IPS DF 6.9 (cell line): ENCODE measurements around the gene SLC49A4.

Source experiments
- DNase-seq: peaks from one replicate; pipeline ENCODE4 v3.0.0-alpha.2; 2013; ENCODE audit warnings: low read depth, low spot score
- H3K27ac ChIP-seq: one replicate; pipeline ENCODE4 v1.5.1; 2013; ENCODE audit warnings: low read length, control low read depth
- H3K27me3 ChIP-seq: 2 replicates; pipeline ENCODE4 v1.6.1; 2013; ENCODE audit warnings: mild to moderate bottlenecking, low read length; ENCODE audit not compliant: control insufficient read depth, insufficient read depth
- H3K36me3 ChIP-seq: 2 replicates; pipeline ENCODE4 v1.6.1; 2013; ENCODE audit warnings: low read length; ENCODE audit not compliant: control insufficient read depth, insufficient read depth
- H3K4me1 ChIP-seq: 2 replicates; pipeline ENCODE4 v1.6.1; 2013; ENCODE audit warnings: low read length; ENCODE audit not compliant: control insufficient read depth, insufficient read depth
- H3K4me3 ChIP-seq: 2 replicates; pipeline ENCODE4 v1.5.1; 2013; ENCODE audit warnings: mild to moderate bottlenecking, low read length
- H3K9me3 ChIP-seq: 2 replicates; pipeline ENCODE4 v1.6.1; 2013; ENCODE audit warnings: low read length, inconsistent platforms; ENCODE audit not compliant: control insufficient read depth, insufficient read depth
- WGBS: extraction: QIAGEN DNeasy Blood & Tissue Kit; methylation state at CpG from one replicate; pipeline ENCODE4 v1.1.7; 2013; ENCODE audit warnings: mixed read lengths, missing lambda C conversion rate; ENCODE audit not compliant: insufficient read length, insufficient coverage; 5-methylcytosine and 5-hydroxymethylcytosine counted together

SLC49A4 gene

GRCh38 chr3:122802323-122802722, 7.5 kb downstream of the SLC49A4 start:
- H3K36me3 ChIP-seq, result no peaks in the 10 kb centered on the region
- no peaks in the 10 kb centered on the region for H3K4me1 ChIP-seq
- no peak overlapping the region for H3K27ac ChIP-seq
- no peaks in the 10 kb centered on the region for H3K27me3 ChIP-seq
- DNase-seq, result no peak
- no CpG with 5 or more reads among the region's 1 CpG for WGBS
- no peaks in the 10 kb centered on the region for H3K9me3 ChIP-seq
- H3K4me3 ChIP-seq, result no peak overlapping the region

DNA sequence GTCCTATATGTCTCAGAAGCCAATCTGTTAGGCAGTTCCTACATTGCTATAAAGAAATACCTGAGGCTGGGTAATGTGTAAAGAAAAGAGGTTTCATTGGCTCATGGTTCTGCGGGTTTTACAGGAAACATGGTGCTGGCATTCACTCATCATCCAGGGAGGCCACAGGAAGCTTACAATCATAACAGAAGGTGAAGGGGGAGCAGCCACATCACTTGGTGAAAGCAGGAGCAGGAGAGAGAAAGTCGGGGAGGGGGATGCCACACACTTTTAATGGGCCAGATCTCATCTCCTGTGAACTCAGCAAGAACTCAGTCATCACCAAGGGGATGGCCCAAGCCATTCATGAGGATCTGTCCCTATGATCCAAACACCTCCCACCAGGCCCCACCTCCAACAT, 9.1 kb downstream of the SLC49A4 start:
- H3K4me1 ChIP-seq, result no peaks in the 10 kb centered on the region
- DNase-seq, result no peak
- no CpG with 5 or more reads among the region's 2 CpGs for WGBS

DNA sequence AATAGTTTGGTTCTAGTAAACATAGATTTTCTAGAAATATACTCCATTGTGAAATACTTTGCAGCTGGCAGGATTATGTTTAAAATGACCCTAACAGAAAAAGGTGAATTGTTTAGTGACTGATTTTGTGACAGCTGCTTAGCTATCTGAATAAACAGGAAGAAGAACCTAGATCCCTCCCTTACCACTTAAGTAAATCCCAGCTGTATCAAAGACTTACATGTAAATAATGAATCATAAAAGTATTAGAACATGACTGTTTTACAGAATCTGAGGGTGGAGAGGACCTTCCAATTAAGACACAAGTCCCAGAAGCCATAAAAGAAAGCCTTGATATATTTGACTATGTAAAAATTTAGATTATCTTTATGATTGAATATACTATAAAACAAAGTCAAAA, 15.9 kb downstream of the SLC49A4 start:
- Histone ChIP-seq H3K9me3 (no peaks in the 10 kb centered on the region), H3K4me1 (no peaks in the 10 kb centered on the region), H3K27ac (no peak overlapping the region), H3K36me3 (no peaks in the 10 kb centered on the region), H3K27me3 (no peaks in the 10 kb centered on the region), H3K4me3 (no peak overlapping the region)
- no peak for DNase-seq

More for the DNA sequence above, 9.1 kb downstream of the SLC49A4 start:
- no peaks in the 10 kb centered on the region for H3K27me3 ChIP-seq
- H3K27ac ChIP-seq, result no peak overlapping the region
- no peaks in the 10 kb centered on the region for H3K9me3 ChIP-seq
- no peaks in the 10 kb centered on the region for H3K36me3 ChIP-seq
- H3K4me3 ChIP-seq, result no peak overlapping the region

GRCh38 chr3:122816587-122816986, 21.7 kb downstream of the SLC49A4 start:
- H3K4me3 ChIP-seq, result no peak overlapping the region
- H3K4me1 ChIP-seq, result no peaks in the 10 kb centered on the region
- no CpG with 5 or more reads among the region's 2 CpGs for WGBS
- no peaks in the 10 kb centered on the region for H3K9me3 ChIP-seq
- H3K27ac ChIP-seq, result no peak overlapping the region
- no peak for DNase-seq
- H3K36me3 ChIP-seq, result no peaks in the 10 kb centered on the region
- H3K27me3 ChIP-seq, result no peaks in the 10 kb centered on the region

DNA sequence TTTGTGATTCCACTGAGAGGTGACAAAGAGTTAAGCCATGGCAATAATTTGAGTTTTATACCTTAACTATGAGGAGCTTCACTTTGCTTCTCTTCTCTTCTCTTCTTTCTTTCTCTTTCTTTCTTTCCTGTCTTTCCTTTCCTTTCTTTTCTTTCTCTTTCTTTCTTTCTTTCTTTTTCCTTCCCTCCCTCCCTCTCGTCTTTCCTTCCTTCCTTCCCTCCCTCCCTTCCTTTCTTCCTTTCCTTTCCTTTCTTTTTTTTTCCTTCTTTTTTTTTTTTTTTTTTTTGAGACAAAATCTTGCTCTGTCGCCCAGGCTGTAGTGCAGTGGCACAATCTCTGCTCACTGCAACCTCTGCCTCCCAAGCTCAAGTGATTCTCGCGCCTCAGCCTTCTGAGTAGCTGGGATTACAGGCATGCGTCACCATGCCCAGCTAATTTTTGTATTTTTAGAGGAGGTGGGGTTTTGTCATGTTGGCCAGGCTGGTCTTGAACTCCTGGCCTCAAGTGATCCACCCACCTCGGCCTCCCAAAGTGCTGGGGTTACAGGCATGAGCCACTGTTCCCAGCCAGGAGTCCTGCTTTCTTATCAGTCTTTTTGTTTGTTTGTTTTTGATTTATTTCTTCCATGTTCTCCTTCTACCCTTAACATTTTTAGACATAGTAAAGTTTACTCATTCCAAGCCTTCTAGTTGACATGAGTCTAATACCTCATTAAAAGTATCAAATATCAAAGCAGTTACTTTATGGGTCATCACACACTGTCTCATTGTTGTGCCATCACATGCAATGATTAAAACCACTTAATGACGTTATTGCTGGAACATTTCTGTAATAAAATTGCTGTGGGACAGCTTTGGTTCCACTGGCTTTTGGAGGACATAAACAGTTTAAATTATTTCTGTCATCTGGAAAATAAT, 29.9 kb downstream of the SLC49A4 start:
- H3K36me3 ChIP-seq, result no peaks in the 10 kb centered on the region
- H3K27me3 ChIP-seq, result no peaks in the 10 kb centered on the region
- no CpG with 5 or more reads among the region's 7 CpGs for WGBS
- no peak overlapping the region for H3K27ac ChIP-seq
- DNase-seq, result no peak
- no peak overlapping the region for H3K4me3 ChIP-seq
- no peaks in the 10 kb centered on the region for H3K4me1 ChIP-seq
- H3K9me3 ChIP-seq, result no peaks in the 10 kb centered on the region

GRCh38 chr3:122825460-122825859, 30.6 kb downstream of the SLC49A4 start:
- H3K9me3 ChIP-seq, result no peaks in the 10 kb centered on the region
- no peak overlapping the region for H3K27ac ChIP-seq
- no peak overlapping the region for H3K4me3 ChIP-seq
- H3K27me3 ChIP-seq, result no peaks in the 10 kb centered on the region
- no peak for DNase-seq
- H3K4me1 ChIP-seq, result no peaks in the 10 kb centered on the region
- WGBS, result no CpG with 5 or more reads among the region's 4 CpGs
- no peaks in the 10 kb centered on the region for H3K36me3 ChIP-seq

GRCh38 chr3:122826278-122826677, 31.4 kb downstream of the SLC49A4 start:
- no peaks in the 10 kb centered on the region for H3K36me3 ChIP-seq
- H3K9me3 ChIP-seq, result no peaks in the 10 kb centered on the region
- no peaks in the 10 kb centered on the region for H3K27me3 ChIP-seq
- DNase-seq, result no peak
- H3K27ac ChIP-seq, result no peak overlapping the region
- H3K4me1 ChIP-seq, result no peaks in the 10 kb centered on the region
- no CpG with 5 or more reads among the region's 1 CpG for WGBS
- H3K4me3 ChIP-seq, result no peak overlapping the region

DNA sequence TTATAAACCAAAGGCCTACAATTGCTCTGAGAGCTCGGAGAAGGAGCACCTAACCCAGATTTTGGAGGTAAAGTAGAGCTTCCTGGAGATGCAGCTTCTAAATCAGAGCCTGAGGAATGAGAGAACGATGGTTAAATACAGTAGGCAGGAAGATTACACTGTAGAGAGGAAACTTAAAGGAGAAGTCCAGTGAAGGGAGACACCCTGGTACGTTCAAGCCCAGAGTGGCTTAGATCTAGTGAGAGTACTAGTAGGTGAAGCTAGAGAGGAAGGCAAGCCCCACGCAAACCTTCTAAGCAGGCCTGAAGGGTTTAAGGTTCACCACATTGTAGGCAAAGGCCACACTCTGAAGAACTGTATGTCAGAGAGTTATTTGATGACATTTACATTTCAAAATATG, 33.4 kb downstream of the SLC49A4 start:
- no CpG with 5 or more reads among the region's 4 CpGs for whole genome bisulfite sequencing
- Histone ChIP-seq H3K4me1 (no peaks in the 10 kb centered on the region), H3K4me3 (no peak overlapping the region), H3K27ac (no peak overlapping the region), H3K36me3 (no peaks in the 10 kb centered on the region), H3K27me3 (no peaks in the 10 kb centered on the region), H3K9me3 (no peaks in the 10 kb centered on the region)
- no peak for DNase-seq

DNA sequence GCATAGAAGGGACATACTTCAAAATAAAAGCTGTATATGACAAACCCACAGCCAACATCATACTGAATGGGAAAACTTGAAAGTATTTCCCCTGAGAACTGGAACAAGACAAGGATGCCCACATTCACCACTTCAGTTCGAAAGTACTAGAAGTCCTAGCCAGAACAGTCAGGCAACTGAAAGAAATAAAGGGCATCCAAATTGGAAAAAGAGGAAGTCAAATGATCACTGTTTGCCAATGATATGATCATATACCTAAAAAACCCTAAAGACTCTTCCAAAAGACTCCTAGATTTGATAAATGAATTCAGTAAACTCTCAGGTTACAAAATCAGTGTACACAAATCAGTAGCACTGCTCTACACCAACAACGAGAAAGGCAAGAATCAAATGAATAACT, 40.7 kb downstream of the SLC49A4 start:
- Histone ChIP-seq H3K36me3 (no peaks in the 10 kb centered on the region), H3K27me3 (no peaks in the 10 kb centered on the region), H3K4me1 (no peaks in the 10 kb centered on the region), H3K9me3 (no peaks in the 10 kb centered on the region), H3K27ac (no peak overlapping the region), H3K4me3 (no peak overlapping the region)
- no peak for DNase-seq
- no CpG with 5 or more reads among the region's 2 CpGs for WGBS

DNA sequence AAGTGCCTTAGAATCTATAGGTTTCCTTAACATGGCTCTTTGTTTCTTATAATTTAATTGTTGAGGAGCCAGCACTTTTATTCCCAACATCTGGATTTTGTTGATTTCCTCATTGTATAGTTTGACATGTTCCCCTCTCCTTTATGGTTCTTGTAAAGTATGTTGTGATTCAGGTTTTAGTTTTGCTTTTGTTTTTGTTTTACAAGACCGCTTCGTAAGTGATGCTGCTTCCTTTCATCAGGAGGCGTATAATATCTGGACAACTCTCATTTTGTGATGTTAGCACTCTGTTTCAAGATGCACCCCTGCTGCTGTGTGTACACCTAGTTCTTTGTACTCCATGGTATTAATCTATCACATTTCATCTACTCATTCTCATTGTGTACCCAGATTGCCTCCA, 48.7 kb downstream of the SLC49A4 start:
- no peak for DNase-seq
- Histone ChIP-seq H3K27me3 (no peaks in the 10 kb centered on the region), H3K9me3 (no peaks in the 10 kb centered on the region), H3K27ac (no peak overlapping the region), H3K36me3 (no peaks in the 10 kb centered on the region), H3K4me3 (no peak overlapping the region), H3K4me1 (no peaks in the 10 kb centered on the region)
- WGBS, result no CpG with 5 or more reads among the region's 3 CpGs

GRCh38 chr3:122857019-122857418, 62.1 kb downstream of the SLC49A4 start:
- Histone ChIP-seq H3K4me1 (no peaks in the 10 kb centered on the region), H3K4me3 (no peak overlapping the region), H3K36me3 (no peaks in the 10 kb centered on the region), H3K9me3 (no peaks in the 10 kb centered on the region), H3K27me3 (no peaks in the 10 kb centered on the region), H3K27ac (no peak overlapping the region)
- WGBS, result no CpG with 5 or more reads among the region's 1 CpG
- DNase-seq, result no peak
